HepG2 (cell line): ENCODE measurements around the gene EMP2. TPM values are rescaled to one million over a fixed set of nuclear protein-coding genes. Genes with fewer than 3 reads are reported as not detected.

Experiments used
- FIP1L1 ChIP-seq: fragments of 200-400 bp; formaldehyde crosslinking; IDR thresholded peaks from 2 replicates; pipeline ENCODE4 v1.6.1; 2018; ENCODE audit warnings: low read depth, mild to moderate bottlenecking, low read length, moderate library complexity, borderline replicate concordance; ENCODE audit not compliant: insufficient read depth
- GATAD2A ChIP-seq: IDR thresholded peaks from 2 replicates; pipeline ENCODE4 v1.6.1; 2016
- GTF3A ChIP-seq: sonication (generic); formaldehyde crosslinking; conservative IDR thresholded peaks from 2 replicates; pipeline ENCODE4 v1.4.0; 2020; ENCODE audit warnings: mild to moderate bottlenecking, missing genetic modification reagents
- U2AF1 ChIP-seq: fragments of 200-400 bp; formaldehyde crosslinking; optimal IDR thresholded peaks from 2 replicates; pipeline ENCODE3; 2017; ENCODE audit warnings: mild to moderate bottlenecking, low read depth, low read length
- ZNF598 ChIP-seq: sonication (generic); formaldehyde crosslinking; IDR thresholded peaks from 2 replicates; pipeline ENCODE4 v1.5.1; 2020; ENCODE audit warnings: mild to moderate bottlenecking, missing genetic modification reagents, borderline replicate concordance
- ZNF674 ChIP-seq: sonication (generic); formaldehyde crosslinking; IDR thresholded peaks from 2 replicates; pipeline ENCODE4 v1.5.0; 2020; ENCODE audit warnings: low read depth, mild to moderate bottlenecking, missing genetic modification reagents
- polyA plus RNA-seq, 8 experiments: library from polyadenylated mRNA; depleted of rRNA in 3 of 8; stranded (reverse) in 7 of 8; unstranded in 1 of 8; fragments of >200 nt; fragmentation: Illumina TruSeq in 4 of 8; extraction: Trizol in 4 of 8; gene quantifications; 2 replicates each; pipeline versions ENCODE4 v1.2.1 to v1.2.3, GENCODE V29; 2011 to 2016; ENCODE audit warnings: low read depth in 4 of 8, missing spikeins in 1 of 8, mixed read lengths in 1 of 8; ENCODE audit not compliant: insufficient read depth in 1 of 8
- total RNA-seq, 5 experiments: library from RNA; depleted of rRNA; stranded (reverse); fragments of >200 nt; fragmentation: Illumina TruSeq; extraction: Trizol; gene quantifications; 2 replicates each; pipeline ENCODE4 v1.2.3, GENCODE V29; 2016; ENCODE audit warnings: low read depth in 1 of 5
- TF ChIP-seq, protein P1 (sequence below): sonication (generic); formaldehyde crosslinking; IDR thresholded peaks from 2 replicates; pipeline ENCODE4 v1.8.0; 2022; ENCODE audit warnings: missing genetic modification reagents, mild to moderate bottlenecking, moderate library complexity, borderline replicate concordance
- TF ChIP-seq, protein P2 (sequence below): sonication (generic); formaldehyde crosslinking; IDR thresholded peaks from 2 replicates; pipeline ENCODE4 v1.4.0; 2020; ENCODE audit warnings: missing genetic modification reagents
- TF ChIP-seq, protein P3 (sequence below): sonication (generic); formaldehyde crosslinking; IDR thresholded peaks from 2 replicates; pipeline ENCODE4 v1.4.0; 2020; ENCODE audit warnings: missing genetic modification reagents
- TF ChIP-seq, protein P4 (sequence below): sonication (generic); formaldehyde crosslinking; IDR thresholded peaks from 2 replicates; pipeline ENCODE4 v1.5.1; 2020; ENCODE audit warnings: mild to moderate bottlenecking, missing genetic modification reagents, borderline replicate concordance
- TF ChIP-seq, protein P5 (sequence below): sonication (generic); formaldehyde crosslinking; IDR thresholded peaks from 2 replicates; pipeline ENCODE4 v1.5.0; 2020; ENCODE audit warnings: mild to moderate bottlenecking, missing genetic modification reagents, borderline replicate concordance

Gene EMP2
- total and polyA plus RNA-seq, 2 of the 13 experiments (the other 11 are each of a cell fraction or from before 2014, with no cell fraction given), result 24.6 to 91.2 TPM

DNA sequence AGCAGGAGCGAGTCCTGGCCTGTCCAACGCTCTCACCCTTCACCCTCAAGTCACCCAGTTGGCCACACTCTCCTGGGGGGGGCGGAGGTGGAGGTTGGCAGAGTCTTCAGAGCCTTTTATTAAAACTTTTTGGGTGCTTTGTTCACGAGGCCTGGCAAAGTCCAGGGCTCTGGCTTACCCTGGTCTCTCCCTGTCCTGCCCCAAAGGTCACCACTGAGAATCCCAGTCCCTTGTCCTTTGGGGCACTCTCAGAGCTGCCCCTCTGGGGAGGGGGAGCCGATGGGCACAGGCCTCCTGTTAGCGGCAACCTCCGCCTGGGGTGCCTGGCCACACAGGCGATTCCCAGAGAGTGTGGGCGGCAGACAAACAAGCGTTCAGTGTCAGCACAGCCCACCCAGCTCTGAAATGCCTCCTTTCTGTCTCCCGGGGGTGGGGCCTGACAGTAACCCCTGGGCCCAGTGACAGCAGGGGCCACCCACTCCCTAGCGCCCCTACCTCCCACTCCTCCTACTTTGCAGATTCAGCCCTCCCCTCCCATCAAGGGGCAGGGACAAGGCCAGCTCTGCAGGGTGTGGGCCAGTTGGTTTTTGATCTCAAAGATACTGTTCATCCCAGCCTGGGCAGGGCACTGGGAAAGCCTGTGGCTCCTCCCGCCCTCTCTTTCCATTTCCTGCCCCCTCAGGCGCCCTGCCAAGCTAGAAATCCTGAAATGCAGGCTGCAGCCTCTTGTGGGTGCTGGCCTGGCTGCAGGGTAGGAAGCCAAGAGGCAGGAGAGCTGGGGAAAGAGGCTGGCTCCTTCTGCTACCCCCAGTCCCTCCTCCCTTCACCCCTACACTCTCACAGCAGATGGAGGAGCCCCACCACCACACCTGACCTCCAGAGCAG, 36.6 kb upstream of the EMP2 start (continued):
- TF ChIP-seq ZNF598 (CRISPR knock-in tag) (no peak), GATAD2A (CRISPR knock-in tag) (peak; percentile 93), FIP1L1 (no peak), U2AF1 (no peak), ZNF674 (no peak), GTF3A (CRISPR knock-in tag) (no peak)
- TF ChIP-seq, protein P1, sequence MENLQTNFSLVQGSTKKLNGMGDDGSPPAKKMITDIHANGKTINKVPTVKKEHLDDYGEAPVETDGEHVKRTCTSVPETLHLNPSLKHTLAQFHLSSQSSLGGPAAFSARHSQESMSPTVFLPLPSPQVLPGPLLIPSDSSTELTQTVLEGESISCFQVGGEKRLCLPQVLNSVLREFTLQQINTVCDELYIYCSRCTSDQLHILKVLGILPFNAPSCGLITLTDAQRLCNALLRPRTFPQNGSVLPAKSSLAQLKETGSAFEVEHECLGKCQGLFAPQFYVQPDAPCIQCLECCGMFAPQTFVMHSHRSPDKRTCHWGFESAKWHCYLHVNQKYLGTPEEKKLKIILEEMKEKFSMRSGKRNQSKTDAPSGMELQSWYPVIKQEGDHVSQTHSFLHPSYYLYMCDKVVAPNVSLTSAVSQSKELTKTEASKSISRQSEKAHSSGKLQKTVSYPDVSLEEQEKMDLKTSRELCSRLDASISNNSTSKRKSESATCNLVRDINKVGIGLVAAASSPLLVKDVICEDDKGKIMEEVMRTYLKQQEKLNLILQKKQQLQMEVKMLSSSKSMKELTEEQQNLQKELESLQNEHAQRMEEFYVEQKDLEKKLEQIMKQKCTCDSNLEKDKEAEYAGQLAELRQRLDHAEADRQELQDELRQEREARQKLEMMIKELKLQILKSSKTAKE (CRISPR knock-in tag), result peak; percentile 68
- TF ChIP-seq, protein P2, sequence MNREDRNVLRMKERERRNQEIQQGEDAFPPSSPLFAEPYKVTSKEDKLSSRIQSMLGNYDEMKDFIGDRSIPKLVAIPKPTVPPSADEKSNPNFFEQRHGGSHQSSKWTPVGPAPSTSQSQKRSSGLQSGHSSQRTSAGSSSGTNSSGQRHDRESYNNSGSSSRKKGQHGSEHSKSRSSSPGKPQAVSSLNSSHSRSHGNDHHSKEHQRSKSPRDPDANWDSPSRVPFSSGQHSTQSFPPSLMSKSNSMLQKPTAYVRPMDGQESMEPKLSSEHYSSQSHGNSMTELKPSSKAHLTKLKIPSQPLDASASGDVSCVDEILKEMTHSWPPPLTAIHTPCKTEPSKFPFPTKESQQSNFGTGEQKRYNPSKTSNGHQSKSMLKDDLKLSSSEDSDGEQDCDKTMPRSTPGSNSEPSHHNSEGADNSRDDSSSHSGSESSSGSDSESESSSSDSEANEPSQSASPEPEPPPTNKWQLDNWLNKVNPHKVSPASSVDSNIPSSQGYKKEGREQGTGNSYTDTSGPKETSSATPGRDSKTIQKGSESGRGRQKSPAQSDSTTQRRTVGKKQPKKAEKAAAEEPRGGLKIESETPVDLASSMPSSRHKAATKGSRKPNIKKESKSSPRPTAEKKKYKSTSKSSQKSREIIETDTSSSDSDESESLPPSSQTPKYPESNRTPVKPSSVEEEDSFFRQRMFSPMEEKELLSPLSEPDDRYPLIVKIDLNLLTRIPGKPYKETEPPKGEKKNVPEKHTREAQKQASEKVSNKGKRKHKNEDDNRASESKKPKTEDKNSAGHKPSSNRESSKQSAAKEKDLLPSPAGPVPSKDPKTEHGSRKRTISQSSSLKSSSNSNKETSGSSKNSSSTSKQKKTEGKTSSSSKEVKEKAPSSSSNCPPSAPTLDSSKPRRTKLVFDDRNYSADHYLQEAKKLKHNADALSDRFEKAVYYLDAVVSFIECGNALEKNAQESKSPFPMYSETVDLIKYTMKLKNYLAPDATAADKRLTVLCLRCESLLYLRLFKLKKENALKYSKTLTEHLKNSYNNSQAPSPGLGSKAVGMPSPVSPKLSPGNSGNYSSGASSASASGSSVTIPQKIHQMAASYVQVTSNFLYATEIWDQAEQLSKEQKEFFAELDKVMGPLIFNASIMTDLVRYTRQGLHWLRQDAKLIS, result no peak
- TF ChIP-seq, protein P3, sequence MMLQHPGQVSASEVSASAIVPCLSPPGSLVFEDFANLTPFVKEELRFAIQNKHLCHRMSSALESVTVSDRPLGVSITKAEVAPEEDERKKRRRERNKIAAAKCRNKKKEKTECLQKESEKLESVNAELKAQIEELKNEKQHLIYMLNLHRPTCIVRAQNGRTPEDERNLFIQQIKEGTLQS (CRISPR knock-in tag), result no peak
- TF ChIP-seq, protein P4, sequence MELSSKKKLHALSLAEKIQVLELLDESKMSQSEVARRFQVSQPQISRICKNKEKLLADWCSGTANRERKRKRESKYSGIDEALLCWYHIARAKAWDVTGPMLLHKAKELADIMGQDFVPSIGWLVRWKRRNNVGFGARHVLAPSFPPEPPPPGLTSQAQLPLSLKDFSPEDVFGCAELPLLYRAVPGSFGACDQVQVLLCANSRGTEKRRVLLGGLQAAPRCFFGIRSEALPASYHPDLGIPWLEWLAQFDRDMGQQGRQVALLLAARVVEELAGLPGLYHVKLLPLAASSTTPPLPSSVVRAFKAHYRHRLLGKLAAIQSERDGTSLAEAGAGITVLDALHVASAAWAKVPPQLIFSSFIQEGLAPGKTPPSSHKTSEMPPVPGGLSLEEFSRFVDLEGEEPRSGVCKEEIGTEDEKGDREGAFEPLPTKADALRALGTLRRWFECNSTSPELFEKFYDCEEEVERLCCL, result no peak
- TF ChIP-seq, protein P5, sequence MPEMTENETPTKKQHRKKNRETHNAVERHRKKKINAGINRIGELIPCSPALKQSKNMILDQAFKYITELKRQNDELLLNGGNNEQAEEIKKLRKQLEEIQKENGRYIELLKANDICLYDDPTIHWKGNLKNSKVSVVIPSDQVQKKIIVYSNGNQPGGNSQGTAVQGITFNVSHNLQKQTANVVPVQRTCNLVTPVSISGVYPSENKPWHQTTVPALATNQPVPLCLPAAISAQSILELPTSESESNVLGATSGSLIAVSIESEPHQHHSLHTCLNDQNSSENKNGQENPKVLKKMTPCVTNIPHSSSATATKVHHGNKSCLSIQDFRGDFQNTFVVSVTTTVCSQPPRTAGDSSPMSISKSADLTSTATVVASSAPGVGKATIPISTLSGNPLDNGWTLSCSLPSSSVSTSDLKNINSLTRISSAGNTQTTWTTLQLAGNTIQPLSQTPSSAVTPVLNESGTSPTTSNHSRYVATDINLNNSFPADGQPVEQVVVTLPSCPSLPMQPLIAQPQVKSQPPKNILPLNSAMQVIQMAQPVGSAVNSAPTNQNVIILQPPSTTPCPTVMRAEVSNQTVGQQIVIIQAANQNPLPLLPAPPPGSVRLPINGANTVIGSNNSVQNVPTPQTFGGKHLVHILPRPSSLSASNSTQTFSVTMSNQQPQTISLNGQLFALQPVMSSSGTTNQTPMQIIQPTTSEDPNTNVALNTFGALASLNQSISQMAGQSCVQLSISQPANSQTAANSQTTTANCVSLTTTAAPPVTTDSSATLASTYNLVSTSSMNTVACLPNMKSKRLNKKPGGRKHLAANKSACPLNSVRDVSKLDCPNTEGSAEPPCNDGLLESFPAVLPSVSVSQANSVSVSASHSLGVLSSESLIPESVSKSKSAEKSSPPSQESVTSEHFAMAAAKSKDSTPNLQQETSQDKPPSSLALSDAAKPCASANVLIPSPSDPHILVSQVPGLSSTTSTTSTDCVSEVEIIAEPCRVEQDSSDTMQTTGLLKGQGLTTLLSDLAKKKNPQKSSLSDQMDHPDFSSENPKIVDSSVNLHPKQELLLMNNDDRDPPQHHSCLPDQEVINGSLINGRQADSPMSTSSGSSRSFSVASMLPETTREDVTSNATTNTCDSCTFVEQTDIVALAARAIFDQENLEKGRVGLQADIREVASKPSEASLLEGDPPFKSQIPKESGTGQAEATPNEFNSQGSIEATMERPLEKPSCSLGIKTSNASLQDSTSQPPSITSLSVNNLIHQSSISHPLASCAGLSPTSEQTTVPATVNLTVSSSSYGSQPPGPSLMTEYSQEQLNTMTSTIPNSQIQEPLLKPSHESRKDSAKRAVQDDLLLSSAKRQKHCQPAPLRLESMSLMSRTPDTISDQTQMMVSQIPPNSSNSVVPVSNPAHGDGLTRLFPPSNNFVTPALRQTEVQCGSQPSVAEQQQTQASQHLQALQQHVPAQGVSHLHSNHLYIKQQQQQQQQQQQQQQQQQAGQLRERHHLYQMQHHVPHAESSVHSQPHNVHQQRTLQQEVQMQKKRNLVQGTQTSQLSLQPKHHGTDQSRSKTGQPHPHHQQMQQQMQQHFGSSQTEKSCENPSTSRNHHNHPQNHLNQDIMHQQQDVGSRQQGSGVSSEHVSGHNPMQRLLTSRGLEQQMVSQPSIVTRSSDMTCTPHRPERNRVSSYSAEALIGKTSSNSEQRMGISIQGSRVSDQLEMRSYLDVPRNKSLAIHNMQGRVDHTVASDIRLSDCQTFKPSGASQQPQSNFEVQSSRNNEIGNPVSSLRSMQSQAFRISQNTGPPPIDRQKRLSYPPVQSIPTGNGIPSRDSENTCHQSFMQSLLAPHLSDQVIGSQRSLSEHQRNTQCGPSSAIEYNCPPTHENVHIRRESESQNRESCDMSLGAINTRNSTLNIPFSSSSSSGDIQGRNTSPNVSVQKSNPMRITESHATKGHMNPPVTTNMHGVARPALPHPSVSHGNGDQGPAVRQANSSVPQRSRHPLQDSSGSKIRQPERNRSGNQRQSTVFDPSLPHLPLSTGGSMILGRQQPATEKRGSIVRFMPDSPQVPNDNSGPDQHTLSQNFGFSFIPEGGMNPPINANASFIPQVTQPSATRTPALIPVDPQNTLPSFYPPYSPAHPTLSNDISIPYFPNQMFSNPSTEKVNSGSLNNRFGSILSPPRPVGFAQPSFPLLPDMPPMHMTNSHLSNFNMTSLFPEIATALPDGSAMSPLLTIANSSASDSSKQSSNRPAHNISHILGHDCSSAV, result no peak
